ENCODE data around the gene MEGF8.
A peak's percentile ranks its signal among the peaks of the same experiment; 100 is the strongest.

MEGF8 gene

GRCh38 chr19:42285988-42286348 lies 39.5 kb upstream of the MEGF8 start:
- no peak for DNase-seq (ENCODE audit: extremely low read depth in 1 of 2, low read depth in 1 of 2)

GRCh38 chr19:42286349-42287016 lies 39.0 kb upstream of the MEGF8 start:
- no peak for DNase-seq (ENCODE audit: extremely low read depth in 1 of 2, low read depth in 1 of 2)

- DNase-seq (ENCODE audit: extremely low read depth in 1 of 2, low read depth in 1 of 2), result no peak
These were observed 38.2 kb upstream of the MEGF8 start for GRCh38 chr19:42287017-42287826.

- no peak for DNase-seq (ENCODE audit: extremely low read depth in 1 of 2, low read depth in 1 of 2)
These were observed 37.7 kb upstream of the MEGF8 start for GRCh38 chr19:42287827-42288107.

GRCh38 chr19:42288387-42288786 lies 37.0 kb upstream of the MEGF8 start:
- DNase-seq (ENCODE audit: extremely low read depth in 1 of 2, low read depth in 1 of 2), result no peak

DNA sequence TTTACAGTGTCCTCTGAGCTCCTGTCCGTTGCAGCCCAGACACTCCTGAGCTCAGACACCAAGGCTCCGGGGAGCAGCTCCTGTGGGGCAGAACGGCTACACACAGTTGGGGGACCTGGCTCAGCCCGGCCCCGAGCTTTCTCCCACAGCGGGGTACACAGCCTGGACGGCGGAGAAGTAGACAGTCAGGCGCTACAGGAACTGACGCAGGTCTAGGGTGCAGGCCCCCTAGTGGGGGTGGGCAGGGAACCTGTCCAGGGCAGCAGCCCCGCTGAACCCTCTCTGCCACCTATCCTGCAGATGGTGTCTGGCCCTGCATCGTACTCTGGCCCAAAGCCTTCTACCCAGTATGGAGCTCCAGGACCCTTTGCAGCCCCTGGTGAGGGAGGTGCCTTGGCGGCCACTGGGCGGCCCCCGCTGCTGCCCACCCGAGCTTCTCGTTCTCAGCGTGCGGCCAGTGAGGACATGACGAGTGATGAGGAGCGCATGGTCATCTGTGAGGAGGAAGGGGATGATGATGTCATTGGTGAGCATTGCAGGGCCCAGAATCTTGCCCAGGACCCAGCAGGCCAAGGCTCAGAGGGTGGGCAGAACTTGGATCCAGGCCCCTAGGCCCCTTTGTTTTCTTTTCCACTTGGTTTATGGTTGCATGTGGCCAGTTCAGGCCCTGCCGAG lies 36.4 kb upstream of the MEGF8 start:
- no peak for DNase-seq (ENCODE audit: extremely low read depth in 1 of 2, low read depth in 1 of 2)

GRCh38 chr19:42289556-42290041 lies 35.8 kb upstream of the MEGF8 start:
- DNase-seq (ENCODE audit: extremely low read depth in 1 of 2, low read depth in 1 of 2), result no peak

DNA sequence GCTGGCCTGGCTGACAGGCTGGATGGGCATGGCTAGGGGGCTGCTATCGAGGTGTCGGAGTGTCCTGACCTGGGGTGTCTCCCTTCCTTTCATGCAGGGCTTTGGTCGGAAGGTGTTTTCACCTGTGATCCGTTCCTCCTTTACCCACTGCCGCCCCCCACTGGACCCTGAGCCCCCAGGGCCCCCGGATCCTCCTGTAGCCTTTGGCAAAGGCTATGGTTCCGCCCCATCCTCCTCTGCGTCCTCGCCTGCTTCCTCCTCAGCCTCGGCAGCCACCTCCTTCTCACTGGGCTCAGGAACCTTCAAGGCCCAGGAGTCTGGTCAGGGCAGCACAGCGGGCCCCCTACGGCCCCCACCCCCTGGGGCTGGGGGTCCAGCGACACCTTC lies 35.3 kb upstream of the MEGF8 start:
- DNase-seq (ENCODE audit: extremely low read depth in 1 of 2, low read depth in 1 of 2), result no peak

DNA sequence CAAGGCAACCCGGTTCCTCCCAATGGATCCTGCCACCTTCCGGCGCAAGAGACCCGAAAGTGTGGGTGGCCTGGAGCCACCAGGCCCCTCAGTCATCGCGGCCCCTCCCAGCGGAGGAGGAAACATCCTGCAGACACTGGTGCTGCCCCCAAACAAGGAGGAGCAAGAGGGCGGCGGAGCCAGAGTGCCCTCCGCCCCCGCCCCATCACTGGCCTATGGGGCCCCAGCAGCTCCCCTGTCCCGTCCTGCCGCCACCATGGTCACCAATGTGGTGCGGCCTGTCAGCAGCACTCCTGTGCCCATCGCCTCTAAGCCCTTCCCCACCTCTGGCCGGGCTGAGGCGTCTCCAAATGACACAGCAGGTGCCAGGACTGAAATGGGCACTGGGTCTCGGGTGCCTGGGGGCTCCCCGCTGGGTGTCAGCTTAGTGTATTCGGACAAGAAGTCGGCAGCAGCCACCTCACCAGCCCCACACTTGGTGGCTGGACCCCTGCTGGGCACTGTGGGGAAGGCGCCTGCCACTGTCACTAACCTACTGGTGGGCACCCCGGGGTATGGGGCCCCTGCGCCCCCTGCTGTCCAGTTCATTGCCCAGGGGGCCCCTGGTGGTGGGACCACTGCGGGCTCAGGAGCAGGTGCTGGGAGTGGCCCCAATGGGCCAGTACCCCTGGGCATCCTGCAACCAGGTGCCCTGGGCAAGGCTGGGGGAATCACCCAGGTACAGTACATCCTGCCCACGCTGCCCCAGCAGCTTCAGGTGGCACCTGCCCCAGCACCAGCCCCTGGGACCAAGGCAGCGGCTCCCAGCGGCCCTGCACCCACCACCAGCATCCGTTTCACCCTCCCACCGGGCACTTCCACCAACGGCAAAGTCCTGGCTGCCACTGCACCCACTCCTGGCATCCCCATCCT lies 34.7 kb upstream of the MEGF8 start:
- DNase-seq (ENCODE audit: extremely low read depth in 1 of 2, low read depth in 1 of 2), result peak in 1 of 2 donors; percentile 26

DNA sequence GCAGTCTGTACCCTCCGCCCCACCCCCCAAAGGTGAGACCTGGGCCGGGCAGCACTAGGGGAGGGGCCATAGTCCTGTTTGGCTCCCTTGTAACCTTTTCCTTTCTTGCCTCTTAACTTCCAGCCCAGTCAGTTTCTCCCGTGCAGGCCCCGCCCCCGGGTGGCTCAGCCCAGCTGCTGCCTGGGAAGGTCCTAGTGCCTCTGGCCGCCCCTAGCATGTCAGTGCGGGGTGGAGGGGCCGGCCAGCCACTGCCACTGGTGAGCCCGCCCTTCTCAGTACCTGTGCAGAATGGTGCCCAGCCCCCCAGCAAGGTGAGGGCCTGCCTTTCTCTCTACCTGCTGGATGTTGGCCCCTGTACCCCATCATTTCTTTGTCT lies 34.0 kb upstream of the MEGF8 start:
- no peak for DNase-seq (ENCODE audit: extremely low read depth in 1 of 2, low read depth in 1 of 2)

GRCh38 chr19:42292042-42292960 lies 33.1 kb upstream of the MEGF8 start:
- no peak for DNase-seq (ENCODE audit: extremely low read depth in 1 of 2, low read depth in 1 of 2)

- DNase-seq (ENCODE audit: extremely low read depth in 1 of 2, low read depth in 1 of 2), result no peak
These were observed 32.5 kb upstream of the MEGF8 start for GRCh38 chr19:42292963-42293362.

DNA sequence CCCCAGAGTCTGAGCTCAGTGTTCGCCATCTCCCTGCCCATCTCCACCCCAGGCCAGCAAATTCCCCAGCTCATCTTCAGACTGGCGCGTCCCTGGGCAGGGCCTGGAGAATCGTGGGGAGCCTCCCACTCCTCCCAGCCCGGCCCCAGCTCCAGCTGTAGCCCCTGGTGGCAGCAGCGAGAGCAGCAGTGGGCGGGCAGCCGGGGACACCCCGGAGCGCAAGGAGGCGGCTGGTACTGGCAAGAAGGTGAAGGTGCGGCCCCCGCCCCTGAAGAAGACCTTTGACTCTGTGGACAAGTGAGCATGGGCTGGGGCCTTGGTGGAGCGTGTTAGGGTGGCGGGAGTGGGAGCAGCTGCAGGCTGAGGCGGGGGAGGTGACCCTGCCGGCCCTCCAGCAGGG lies 31.9 kb upstream of the MEGF8 start:
- DNase-seq (ENCODE audit: extremely low read depth in 1 of 2, low read depth in 1 of 2), result no peak

DNA sequence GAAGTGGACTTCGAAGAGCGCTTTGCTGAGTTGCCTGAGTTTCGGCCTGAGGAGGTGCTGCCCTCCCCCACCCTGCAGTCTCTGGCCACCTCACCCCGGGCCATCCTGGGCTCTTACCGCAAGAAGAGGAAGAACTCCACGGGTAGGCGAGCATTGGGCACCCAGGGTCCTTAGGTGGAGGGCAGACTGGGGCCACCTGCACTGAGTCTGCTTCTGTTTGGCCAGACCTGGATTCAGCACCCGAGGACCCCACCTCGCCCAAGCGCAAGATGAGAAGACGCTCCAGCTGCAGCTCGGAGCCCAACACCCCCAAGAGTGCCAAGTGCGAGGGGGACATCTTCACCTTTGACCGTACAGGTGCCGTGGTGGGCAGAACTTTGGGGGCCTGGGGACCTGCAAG lies 31.5 kb upstream of the MEGF8 start:
- DNase-seq (ENCODE audit: extremely low read depth in 1 of 2, low read depth in 1 of 2), result no peak

DNA sequence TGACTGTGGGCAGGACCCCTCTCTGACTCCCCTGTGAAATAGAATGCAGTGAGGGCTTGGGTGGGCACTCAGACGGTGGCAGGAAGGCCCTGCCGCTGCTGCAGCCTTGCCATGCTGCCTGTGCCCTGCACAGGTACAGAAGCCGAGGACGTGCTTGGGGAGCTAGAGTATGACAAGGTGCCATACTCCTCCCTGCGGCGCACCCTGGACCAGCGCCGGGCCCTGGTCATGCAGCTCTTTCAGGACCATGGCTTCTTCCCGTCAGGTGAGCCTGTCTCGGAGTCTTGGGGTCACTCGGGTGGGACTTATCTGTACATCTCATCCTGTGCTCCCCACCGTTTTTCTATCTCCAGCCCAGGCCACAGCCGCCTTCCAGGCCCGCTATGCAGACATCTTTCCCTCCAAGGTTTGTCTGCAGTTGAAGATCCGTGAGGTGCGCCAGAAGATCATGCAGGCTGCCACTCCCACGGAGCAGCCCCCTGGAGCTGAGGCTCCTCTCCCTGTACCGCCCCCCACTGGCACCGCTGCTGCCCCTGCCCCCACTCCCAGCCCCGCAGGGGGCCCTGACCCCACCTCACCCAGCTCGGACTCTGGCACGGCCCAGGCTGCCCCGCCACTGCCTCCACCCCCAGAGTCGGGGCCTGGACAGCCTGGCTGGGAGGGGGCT lies 30.8 kb upstream of the MEGF8 start:
- no peak for DNase-seq (ENCODE audit: extremely low read depth in 1 of 2, low read depth in 1 of 2)

GRCh38 chr19:42295342-42295741 lies 30.1 kb upstream of the MEGF8 start:
- DNase-seq (ENCODE audit: extremely low read depth in 1 of 2, low read depth in 1 of 2), result no peak

DNA sequence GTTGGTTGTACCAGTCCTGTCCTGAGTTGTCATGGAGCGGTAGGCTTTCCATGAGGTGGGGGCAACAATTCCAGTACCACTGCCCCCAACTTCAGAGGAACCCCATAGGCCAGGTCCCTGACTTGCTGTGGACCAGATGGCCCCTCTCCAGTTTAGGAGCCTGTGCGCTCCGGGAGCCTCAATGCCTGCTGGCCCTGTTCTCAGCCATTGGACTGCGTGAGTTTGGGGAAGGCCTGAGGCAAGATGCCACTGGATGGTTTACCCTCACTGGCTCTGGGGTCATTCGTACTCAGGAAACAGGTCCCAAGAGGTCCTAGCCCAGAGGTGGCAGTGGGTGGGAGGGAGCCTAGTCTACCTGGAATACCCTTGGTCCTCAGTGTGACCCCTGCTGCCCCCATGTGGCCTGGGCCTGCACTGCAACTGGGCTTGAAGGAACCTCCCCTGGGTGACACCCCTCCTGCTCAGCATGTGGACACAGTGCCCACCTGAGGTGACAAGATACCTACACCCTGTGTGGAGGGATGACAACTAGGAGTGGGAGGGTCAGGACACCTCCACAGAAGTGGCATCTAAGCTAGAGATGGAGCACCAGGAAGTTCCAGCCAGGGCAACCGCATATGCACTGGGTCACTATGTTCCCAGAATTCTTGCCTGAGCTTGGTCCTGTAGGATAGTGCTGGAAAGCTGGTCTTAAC lies 29.5 kb upstream of the MEGF8 start:
- DNase-seq (ENCODE audit: extremely low read depth in 1 of 2, low read depth in 1 of 2), result peak; percentile 76 to 87

GRCh38 chr19:42297039-42297438 lies 28.4 kb upstream of the MEGF8 start:
- DNase-seq (ENCODE audit: extremely low read depth in 1 of 2, low read depth in 1 of 2), result no peak

DNA sequence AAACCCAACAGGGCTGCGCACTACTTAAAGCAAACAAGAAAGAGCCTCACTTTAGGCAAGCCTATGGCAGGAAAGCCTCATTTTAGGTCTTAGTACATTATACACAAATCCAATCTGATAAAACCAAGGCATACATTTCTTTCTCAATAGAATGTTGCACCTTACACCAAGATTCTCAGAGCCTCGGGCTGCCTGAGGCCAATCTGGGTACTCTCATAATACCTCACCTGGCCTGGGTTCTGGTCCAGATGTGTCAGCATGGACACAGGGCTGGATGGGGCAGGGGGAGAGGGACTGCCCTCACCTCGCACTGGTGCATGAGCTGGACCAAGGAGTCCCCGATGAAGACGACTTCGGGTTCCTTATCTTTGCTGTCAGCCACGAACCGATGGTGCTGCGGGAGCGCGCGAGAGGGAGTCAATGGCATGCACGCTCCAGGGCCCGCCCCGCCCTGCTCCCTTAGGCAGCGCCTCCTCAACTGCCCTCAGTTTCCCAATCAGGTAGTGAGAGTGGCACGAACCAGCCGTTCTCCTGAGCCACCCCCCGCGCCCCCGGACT lies 23.7 kb upstream of the MEGF8 start, which contains the start of gene PRR19:
PRR19 (plus strand) TSS at position 487 of the 558 bp plus-strand sequence. CDS start 7,453 bp downstream, outside the sequence.
- DNase-seq (ENCODE audit: extremely low read depth in 1 of 2, low read depth in 1 of 2), result no peak

Data from activated CD8-positive, alpha-beta memory T cell treated with anti-CD3 and anti-CD28 coated beads for 1 hour (primary cell).